Measurements from ENCODE around the gene USF2.

DNA sequence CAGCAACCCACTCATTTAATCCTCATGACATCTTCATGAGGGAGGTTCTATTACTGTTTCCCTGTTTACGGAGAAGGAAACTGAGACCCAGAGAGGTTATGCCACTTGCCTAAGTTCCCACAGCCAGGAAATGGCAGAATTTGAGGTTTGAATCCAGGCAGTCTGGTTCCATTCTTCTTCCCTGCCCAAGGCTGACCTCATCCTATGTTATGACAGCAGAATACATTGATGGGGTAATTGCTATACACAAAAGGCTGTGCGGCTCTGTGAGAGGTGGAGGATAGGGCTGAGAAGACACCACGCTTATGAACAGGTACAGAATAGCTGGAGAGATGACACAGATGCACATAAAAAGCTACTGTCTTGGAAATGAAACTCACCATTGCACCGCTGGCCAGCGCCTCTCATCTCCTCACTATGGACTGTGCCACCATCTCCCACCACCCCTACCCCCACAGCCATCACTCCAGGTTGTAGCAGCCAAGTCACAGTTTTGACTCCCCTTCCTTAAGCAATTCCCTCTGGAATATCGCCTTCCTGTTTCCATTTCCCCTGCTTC, 34.7 kb downstream of the USF2 start:
- no peak for TF ChIP-seq CTCF (IDR thresholded peaks at IDR 0.05)
- TF ChIP-seq, protein P1, sequence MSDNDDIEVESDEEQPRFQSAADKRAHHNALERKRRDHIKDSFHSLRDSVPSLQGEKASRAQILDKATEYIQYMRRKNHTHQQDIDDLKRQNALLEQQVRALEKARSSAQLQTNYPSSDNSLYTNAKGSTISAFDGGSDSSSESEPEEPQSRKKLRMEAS (IDR thresholded peaks at IDR 0.05), result no peak
- no peak for TF ChIP-seq HOXB5 (CRISPR knock-in tag; IDR thresholded peaks at IDR 0.05)
- TF ChIP-seq ESRRA (IDR thresholded peaks at IDR 0.05; ENCODE audit: borderline replicate concordance, low read length), result no peak
- no peak for TF ChIP-seq RCOR1 (IDR thresholded peaks at IDR 0.05; ENCODE audit: low read depth, low read length)
- no peak for TF ChIP-seq RNF2 (IDR thresholded peaks at IDR 0.05; ENCODE audit: borderline replicate concordance, low read depth)
- TF ChIP-seq POLR2AphosphoS2 (conservative IDR thresholded peaks at IDR 0.05; ENCODE audit: low read length), result no peak
- no peak for TF ChIP-seq TP53 (CRISPR knock-in tag; IDR thresholded peaks at IDR 0.05)
- no peak for TF ChIP-seq REST (IDR thresholded peaks at IDR 0.05)
- no peak for TF ChIP-seq JUNB (IDR thresholded peaks at IDR 0.05)
- no peak for TF ChIP-seq NFE2L2 (conservative IDR thresholded peaks at IDR 0.05; ENCODE audit: low read length)
- no peak for TF ChIP-seq ZFP36 (IDR thresholded peaks at IDR 0.05; ENCODE audit: borderline replicate concordance, partially characterized antibody)

Measured in A549 (cell line).